Activated CD4-positive, alpha-beta T cell treated with anti-CD3 and anti-CD28 coated beads, Interleukin-2, amount 50 U/mL, for 24 hours (primary cell): Measurements from ENCODE around the gene MARCHF5.
"Not testable (repeated sequence)": the region's sequence is repeated elsewhere in the genome, so short reads cannot be mapped to it uniquely, and the experiment has no call there.

ENCODE experiments used
- DNase-seq, 2 donors: peaks; one replicate each; pipeline ENCODE4 v3.0.0-alpha.2; 2020; ENCODE audit warnings: low read depth in 1 of 2, low spot score in 1 of 2

The MARCHF5 gene

GRCh38 chr10:92304061-92304460 is 13.1 kb downstream of the MARCHF5 start:
- no peak for DNase-seq

- DNase-seq = no peak
Measured at GRCh38 chr10:92305133-92306072, 14.4 kb downstream of the MARCHF5 start.

- no peak for DNase-seq
Measured at GRCh38 chr10:92309272-92309671, 18.3 kb downstream of the MARCHF5 start.

- no peak for DNase-seq
Measured at GRCh38 chr10:92313750-92314149, 22.8 kb downstream of the MARCHF5 start.

GRCh38 chr10:92316610-92317009 is 25.6 kb downstream of the MARCHF5 start:
- no peak for DNase-seq

GRCh38 chr10:92323079-92323478 is 32.1 kb downstream of the MARCHF5 start:
- DNase-seq = no peak

- no peak for DNase-seq
Measured at GRCh38 chr10:92327445-92328433, 36.8 kb downstream of the MARCHF5 start.

GRCh38 chr10:92328993-92329392 is 38.0 kb downstream of the MARCHF5 start:
- DNase-seq = no peak

- not testable (repeated sequence) for DNase-seq
Measured at GRCh38 chr10:92329927-92330326, 39.0 kb downstream of the MARCHF5 start.

- no peak for DNase-seq
Measured at GRCh38 chr10:92342796-92343195, 51.8 kb downstream of the MARCHF5 start.

GRCh38 chr10:92345575-92345974 is 54.6 kb downstream of the MARCHF5 start:
- DNase-seq = not testable (repeated sequence)

- not testable (repeated sequence) for DNase-seq
Measured at GRCh38 chr10:92347035-92347676, 56.2 kb downstream of the MARCHF5 start.

- no peak for DNase-seq
Measured at GRCh38 chr10:92350411-92350810, 59.4 kb downstream of the MARCHF5 start.

GRCh38 chr10:92354587-92354986 is 63.6 kb downstream of the MARCHF5 start:
- DNase-seq = no peak

GRCh38 chr10:92356041-92356440 is 65.1 kb downstream of the MARCHF5 start:
- no peak for DNase-seq

- no peak for DNase-seq
Measured at GRCh38 chr10:92363498-92363897, 72.5 kb downstream of the MARCHF5 start.

- DNase-seq = no peak
Measured at GRCh38 chr10:92366412-92367021, 75.5 kb downstream of the MARCHF5 start.

- no peak for DNase-seq
Measured at GRCh38 chr10:92377962-92378361, 87.0 kb downstream of the MARCHF5 start.

GRCh38 chr10:92381543-92381954 is 90.6 kb downstream of the MARCHF5 start:
- DNase-seq = no peak

- DNase-seq = no peak
Measured at GRCh38 chr10:92382631-92383030, 91.7 kb downstream of the MARCHF5 start.

GRCh38 chr10:92384741-92385140 is 93.8 kb downstream of the MARCHF5 start:
- DNase-seq = no peak
